HG03060 (cell line): ENCODE results near the gene CHRNA10.

ENCODE experiments used
- ATAC-seq: cut with Tn5 transposase; IDR thresholded peaks from one replicate; pipeline ENCODE4 v1.9.1; 2021; ENCODE audit warnings: low read depth, moderate number of reproducible peaks; ENCODE audit not compliant: unreplicated experiment

Gene CHRNA10

DNA sequence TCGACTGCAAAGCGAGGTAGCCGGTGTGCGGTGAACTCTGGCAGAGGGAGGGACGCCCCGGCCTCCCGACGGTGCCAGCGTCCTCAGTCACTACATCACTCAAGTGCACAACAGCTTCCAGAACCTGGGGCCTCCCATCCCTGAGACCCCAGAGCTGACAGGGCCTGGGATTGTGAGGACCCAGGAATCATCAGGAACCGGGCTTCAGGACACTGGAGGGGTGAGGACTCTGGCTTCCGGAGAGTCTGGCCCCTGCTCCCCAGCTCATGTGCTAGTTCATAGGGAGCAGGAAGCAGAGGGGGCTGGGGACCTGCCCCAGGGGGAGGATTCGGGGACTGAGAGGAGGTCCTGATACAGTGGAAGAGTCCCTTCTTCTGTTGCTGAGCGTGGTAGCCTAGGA lies 34.0 kb downstream of the CHRNA10 start:
- no peak for ATAC-seq

DNA sequence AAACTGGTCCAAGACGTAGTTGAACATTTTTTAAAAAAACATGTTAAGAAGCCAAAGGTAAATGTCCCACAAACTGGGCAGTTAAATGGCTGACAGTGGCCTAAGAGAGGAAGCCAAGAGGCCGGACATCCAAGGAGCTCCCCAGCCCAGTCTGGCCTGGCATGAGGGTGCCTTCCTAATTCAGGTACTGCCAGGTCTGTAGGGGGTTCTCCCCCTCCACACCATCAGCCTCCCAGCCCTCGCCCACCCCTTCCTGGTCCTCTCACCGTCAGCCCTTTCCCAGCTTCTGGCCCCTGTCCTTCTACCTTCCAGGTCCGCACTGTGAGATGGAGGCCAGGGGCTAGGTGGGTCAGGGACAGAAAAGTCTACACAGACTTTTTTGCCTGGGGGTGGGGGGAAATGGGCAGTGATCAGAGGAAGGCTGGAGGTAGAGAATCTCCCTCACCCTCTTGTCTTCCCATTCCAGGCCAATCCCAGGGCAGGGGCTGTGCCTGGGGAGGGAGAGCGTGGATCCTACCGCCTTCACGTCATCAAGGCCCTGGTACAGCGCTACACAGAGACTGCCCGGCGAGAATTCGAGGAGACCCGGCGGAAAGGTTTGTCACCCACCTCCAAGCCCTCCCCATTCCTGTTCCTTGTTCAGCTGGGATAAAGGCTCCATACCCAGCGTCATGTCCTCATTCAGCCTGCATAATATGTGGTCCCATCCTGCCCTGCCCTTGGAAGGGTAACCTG lies 35.4 kb downstream of the CHRNA10 start:
- ATAC-seq: no peak

DNA sequence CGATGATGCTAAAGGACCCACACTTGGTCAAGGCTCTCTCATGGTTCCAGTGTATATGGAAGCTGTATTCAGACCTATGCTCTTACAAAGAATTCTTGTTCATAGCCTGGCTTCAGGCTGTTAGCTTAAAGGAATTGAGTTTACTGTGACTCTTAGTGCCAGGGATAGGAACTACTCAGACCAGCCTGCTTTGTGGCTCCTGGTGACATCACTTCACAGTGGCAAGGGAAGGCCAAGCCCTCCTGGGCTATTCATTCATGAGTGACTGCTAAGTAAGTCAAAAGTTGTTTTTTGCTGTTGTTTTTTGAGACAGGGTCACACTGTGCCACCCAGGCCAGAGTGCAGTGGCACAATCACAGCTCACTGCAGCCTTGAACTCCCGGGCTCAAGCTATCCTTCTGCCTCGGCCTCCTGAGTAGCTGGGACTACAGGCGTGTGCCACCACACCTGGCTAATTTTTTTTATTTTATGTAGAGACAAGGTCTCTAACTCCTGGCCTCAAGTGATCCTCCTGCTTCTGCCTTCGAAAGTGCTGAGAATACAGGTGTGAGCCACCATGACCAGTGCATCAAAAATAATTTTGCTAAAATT lies 39.0 kb downstream of the CHRNA10 start:
- ATAC-seq: no peak

DNA sequence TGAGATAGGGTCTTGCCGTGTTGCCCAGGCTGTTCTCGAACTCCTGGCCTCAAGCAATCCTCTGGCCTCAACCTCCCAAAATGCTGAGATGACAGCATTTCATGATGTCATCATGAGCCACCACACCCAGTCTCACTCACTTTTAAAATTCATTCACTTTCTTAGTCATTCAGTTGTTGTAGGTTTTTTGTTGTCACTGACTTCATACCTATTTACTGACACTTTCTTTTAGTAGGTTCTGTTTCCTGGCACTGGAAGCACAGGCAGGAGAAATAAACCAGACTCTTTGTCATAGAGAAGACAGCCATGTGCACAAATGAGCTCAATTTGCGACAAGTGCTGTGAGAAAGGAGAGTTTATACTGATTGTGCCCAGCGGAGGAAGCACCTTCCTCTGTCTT lies 39.9 kb downstream of the CHRNA10 start:
- ATAC-seq: no peak

DNA sequence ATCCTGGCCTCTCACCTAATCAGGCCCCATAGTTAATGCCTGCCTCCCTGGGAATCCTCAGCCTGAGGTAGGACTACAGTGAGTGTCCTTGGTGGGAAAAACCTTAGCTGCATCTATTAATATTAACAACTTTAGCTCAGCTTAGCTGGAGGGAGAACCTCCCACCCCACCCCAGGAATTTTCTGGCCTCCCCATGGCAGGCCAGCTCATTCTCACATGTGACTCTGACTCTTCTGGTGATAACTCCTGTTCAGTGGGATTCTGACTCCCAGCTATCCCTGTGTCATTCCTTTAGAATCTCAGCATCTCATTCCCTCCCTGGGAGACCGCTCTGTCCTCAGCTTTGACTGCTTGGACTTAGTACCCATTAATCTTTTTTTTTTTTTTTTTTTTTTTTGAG lies 43.9 kb downstream of the CHRNA10 start:
- ATAC-seq: no peak

DNA sequence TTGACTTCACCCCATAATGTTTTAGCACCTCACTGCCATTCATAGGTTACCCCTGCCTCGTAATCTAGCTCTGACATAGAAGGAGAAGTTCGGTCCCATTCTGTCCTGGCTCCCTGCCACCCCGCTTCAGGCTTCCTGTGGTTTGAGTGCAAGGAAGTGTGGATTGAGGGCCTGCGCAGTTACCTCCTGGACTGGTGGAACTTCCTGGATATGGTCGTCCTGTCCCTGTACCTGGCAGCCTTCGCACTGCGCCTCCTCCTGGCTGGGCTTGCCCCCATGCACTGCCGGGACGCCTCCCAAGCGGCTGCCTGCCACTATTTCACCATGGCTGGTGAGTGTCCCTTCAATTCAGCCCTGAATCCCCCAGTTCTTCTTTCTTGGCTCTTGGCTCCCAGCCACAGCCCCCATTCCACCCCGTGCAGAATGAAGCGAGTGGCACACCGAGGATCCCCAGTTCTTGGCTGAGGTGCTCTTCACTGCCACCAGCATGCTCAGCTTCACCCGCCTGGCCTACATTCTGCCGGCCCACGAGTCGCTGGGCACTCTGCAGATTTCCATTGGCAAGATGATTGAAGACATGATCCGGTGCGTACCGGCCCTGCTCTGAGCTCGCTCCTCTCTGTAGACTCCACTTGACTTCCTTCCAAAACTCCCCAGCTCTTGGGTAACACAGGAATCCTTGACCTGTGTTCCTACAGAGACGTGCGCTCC lies 44.8 kb downstream of the CHRNA10 start:
- no peak for ATAC-seq

DNA sequence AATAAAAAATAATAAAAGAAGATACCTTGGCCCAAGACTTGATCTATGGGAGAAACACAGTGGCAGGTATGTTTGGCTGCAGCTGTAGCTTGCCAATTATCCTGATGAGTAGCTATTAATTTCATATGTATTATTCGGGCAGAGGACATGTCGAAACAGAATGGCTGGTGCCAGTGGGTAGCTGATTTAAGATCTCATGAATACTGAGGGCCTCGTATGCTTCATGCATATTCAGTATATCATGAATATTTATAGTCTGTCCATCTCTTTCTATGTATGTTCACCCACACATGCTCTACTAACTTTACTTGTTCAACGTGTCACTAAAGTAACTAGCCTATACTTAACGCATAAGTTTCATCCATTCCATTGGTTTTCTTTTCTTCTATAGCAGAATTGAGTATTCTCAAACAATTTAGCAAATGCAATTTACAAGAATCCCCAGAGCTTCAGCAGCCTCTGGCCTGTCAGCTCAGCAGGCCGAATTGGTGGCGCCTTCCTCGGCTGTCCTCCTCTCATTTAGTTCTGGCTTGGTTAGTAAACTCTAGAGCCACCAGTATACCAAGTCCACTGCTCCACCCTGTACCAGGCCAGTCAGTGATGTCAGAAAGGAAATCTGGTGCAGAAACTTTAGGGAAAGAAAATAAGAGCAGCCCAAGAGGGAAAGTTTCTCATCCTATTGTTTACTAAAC lies 47.3 kb downstream of the CHRNA10 start:
- ATAC-seq: no peak

DNA sequence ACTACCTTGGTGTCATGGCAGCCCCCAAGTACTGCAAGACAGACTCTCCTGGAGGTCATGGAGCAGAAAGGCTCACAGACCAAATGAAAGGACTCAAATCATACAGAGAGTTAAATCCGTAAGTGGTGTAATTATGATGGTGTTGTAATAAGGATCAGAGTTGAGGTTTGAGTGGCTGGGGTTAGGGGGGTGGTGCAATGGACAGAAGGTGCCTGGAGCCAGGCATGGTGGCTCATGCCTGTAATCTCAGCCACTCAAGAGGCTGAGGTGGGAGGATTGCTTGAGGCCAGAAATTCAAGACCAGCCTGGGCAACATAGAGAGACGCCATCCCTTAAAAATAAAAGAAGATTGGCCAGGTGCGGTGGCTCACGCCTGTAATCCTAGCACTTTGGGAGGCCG lies 48.1 kb downstream of the CHRNA10 start:
- no peak for ATAC-seq

DNA sequence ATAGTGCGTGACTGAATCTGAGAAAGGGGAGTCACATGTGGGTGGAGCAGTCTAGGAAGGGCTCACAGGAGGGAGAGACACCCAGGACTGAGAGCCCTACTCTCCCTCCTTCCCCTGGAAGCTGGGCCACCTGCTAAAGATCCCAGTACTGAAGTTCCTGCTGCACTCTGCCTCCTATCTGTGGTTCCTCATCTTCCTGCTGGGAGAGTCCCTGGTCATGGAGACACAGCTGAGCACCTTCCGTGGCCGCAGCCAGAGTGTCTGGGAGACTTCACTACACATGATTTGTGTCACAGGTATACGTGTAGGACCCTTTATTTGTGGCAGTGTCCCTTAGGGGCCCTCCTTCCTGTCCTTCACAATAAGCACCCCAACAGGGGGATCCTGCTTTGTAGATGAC lies 48.7 kb downstream of the CHRNA10 start:
- no peak for ATAC-seq

DNA sequence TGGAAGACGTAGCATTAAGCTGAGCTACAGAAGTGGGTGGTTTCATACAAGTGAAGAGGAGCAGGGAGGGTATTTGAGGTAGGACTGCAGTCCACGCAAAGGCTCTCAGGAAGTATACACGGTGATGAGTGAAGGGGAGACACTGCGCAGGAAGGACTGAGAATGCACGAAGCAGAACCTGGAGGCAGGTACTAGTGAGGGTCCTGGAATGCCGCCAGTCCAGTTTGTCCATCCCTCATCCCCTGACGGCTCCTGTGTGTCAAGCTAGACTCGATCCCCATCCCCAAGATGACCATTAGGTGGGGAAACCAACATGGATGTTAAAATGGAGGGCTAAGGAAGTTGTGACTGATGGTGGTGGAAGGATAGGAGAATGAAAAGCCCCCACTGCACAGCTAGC lies 53.2 kb downstream of the CHRNA10 start:
- ATAC-seq: no peak

DNA sequence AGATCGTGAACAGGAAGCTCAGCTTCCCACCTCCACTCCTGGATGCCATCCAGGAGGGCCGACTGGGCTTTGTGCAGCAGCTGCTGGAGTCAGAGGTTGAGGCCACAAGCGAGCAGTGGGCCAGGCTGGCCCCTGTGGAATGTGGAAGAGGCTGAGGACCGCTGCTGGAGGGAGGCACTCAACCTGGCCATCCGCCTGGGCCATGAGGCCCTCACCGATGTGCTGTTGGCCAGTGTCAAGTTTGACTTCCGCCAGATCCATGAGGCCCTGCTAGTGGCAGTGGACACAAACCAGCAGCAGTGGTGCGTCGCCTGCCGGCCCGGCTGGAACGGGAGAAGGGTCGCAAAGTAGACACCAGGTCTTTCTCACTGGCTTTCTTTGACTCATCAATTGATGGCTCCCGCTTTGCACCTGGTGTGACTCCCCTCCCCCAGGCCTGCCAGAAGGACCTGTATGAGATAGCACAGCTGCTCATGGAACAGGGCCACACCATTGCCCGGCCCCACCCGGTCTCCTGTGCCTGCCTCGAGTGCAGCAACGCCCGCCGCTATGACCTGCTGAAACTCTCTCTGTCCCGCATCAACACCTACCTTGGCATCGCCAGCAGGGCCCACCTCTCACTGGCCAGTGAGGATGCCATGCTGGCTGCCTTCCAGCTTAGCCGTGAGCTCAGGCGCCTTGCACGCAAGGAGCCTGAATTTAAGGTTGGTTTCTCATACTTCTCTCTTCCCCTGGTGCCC lies 54.3 kb downstream of the CHRNA10 start:
- no peak for ATAC-seq

DNA sequence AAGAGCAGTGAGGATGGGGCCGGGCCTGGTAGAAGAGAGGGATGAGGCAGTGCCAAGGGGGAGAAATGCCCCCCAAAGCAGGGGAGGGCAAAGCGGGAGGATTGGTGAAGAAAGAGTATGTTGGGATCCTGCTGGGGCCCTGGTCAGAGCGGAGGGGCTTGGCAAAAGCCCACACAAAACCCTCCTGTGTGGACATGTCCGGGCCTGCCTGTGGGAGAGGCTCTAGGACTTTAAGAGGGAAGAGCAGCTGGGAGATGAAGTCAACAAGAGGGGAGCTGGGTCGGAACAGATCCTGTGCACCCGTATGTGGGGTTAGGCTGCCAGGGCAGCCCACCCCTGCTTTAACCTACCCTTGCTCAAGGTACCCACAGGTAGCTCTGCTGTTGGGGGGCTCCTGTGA lies 55.2 kb downstream of the CHRNA10 start:
- ATAC-seq: no peak
